Natural killer cell (primary cell): ENCODE results near the gene SLC39A9. TPM values are rescaled to one million over a fixed set of nuclear protein-coding genes. Genes with fewer than 3 reads are reported as not detected.

Source experiments
- ATAC-seq, 3 donors: fragments of 150-1000 bp in 2 of 3; fragments of 200-7000 bp in 1 of 3; cut with Tn5 transposase; 1 replicate in 1 of 3; 2 replicates in 2 of 3; pipeline ENCODE4 v1.10.0; 2021; ENCODE audit warnings: mild to moderate bottlenecking in 2 of 3, moderate library complexity in 2 of 3
- DNase-seq, 2 donors: peaks; one replicate each; pipeline versions ENCODE4 v3.0.0 to v3.0.0-alpha.2; 2013 to 2021; ENCODE audit warnings: mixed read lengths in 1 of 2
- H3K27ac ChIP-seq: one replicate; pipeline ENCODE4 v1.5.1; 2013; ENCODE audit warnings: mild to moderate bottlenecking, low read length
- H3K27me3 ChIP-seq: one replicate; pipeline ENCODE4 v1.6.1; 2013; ENCODE audit warnings: low read length; ENCODE audit not compliant: control insufficient read depth, insufficient read depth
- H3K36me3 ChIP-seq: one replicate; pipeline ENCODE4 v1.6.1; 2013; ENCODE audit warnings: low read length; ENCODE audit not compliant: control insufficient read depth, insufficient read depth
- H3K4me1 ChIP-seq: one replicate; pipeline ENCODE4 v1.6.1; 2013; ENCODE audit warnings: low read length; ENCODE audit not compliant: control insufficient read depth, insufficient read depth
- H3K4me3 ChIP-seq: one replicate; pipeline ENCODE4 v1.5.1; 2013; ENCODE audit warnings: low read length
- H3K9me3 ChIP-seq: one replicate; pipeline ENCODE4 v1.6.1; 2013; ENCODE audit warnings: low read length; ENCODE audit not compliant: control insufficient read depth, insufficient read depth
- H3K27ac Mint-ChIP-seq, 2 donors: one replicate each; pipeline ENCODE4 v1.8.0; 2022; ENCODE audit warnings: mild to moderate bottlenecking in 2 of 2, mixed read lengths in 2 of 2, moderate library complexity in 1 of 2
- H3K27me3 Mint-ChIP-seq, 2 donors: one replicate each; pipeline ENCODE4 v1.8.0; 2022; ENCODE audit warnings: low read depth in 2 of 2, mixed read lengths in 2 of 2
- H3K36me3 Mint-ChIP-seq: one replicate; pipeline ENCODE4 v1.8.0; 2022; ENCODE audit warnings: mixed read lengths
- H3K4me1 Mint-ChIP-seq, 2 donors: one replicate each; pipeline ENCODE4 v1.8.0; 2022; ENCODE audit warnings: mixed read lengths in 2 of 2
- H3K4me3 Mint-ChIP-seq: one replicate; pipeline ENCODE4 v1.8.0; 2022; ENCODE audit warnings: mild to moderate bottlenecking, moderate library complexity, mixed read lengths
- H3K9me3 Mint-ChIP-seq, 2 donors: one replicate each; pipeline ENCODE4 v1.8.0; 2022; ENCODE audit warnings: mixed read lengths in 2 of 2
- CTCF ChIP-seq: fragments of 200-600 bp; IDR thresholded peaks from one replicate; pipeline ENCODE4 v1.8.0; 2022; ENCODE audit warnings: antibody characterized with exemption
- WGBS: methylation state at CpG from one replicate; pipeline ENCODE4 v1.1.7; 2013; ENCODE audit warnings: missing lambda C conversion rate; ENCODE audit not compliant: insufficient coverage; 5-methylcytosine and 5-hydroxymethylcytosine counted together
- intact Hi-C: fragments of 100-400 bp; cut with micrococcal nuclease; formaldehyde crosslinking; loops from one replicate; pipeline ENCODE4 v1.14.2; 2022
- total RNA-seq, 4 donors: library from RNA; stranded (reverse); fragments of 120-200 nt in 1 of 4; gene quantifications; one replicate each; pipeline versions ENCODE4 v1.2.3 to v1.2.4, GENCODE V29; 2013 to 2022

The SLC39A9 gene, protein sequence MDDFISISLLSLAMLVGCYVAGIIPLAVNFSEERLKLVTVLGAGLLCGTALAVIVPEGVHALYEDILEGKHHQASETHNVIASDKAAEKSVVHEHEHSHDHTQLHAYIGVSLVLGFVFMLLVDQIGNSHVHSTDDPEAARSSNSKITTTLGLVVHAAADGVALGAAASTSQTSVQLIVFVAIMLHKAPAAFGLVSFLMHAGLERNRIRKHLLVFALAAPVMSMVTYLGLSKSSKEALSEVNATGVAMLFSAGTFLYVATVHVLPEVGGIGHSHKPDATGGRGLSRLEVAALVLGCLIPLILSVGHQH
- total RNA-seq: 10 to 100 TPM; 30.9 to 34.6 (median 33.0) TPM
- total RNA-seq (2013): 54.8 TPM

GRCh38 chr14:69398053-69398817 is at the start of gene SLC39A9, which contains the start of gene ERH:
Gene SLC39A9, plus strand, starts transcription at chr14:69398692. Its CDS starts 678 bp downstream, at chr14:69399370.
Gene ERH, minus strand, starts transcription at chr14:69398299. Its CDS starts 66 bp downstream, at chr14:69398233.
- peaks cover 46 to 54% of the 10 kb centered on the region in 2 donors for H3K4me1 Mint-ChIP-seq
- Histone ChIP-seq H3K4me1 (peaks cover 30% of the 10 kb centered on the region), H3K27me3 (no peaks in the 10 kb centered on the region), H3K27ac (peak within 1 kb of the TSS; percentile 93), H3K4me3 (peak within 1 kb of the TSS; percentile 69), H3K36me3 (peaks cover 24% of the 10 kb centered on the region), H3K9me3 (no peaks in the 10 kb centered on the region)
- H3K27ac Mint-ChIP-seq: peak within 1 kb of the TSS; percentile 100
- peaks cover 14% of the 10 kb centered on the region for H3K36me3 Mint-ChIP-seq
- H3K4me3 Mint-ChIP-seq: peak within 1 kb of the TSS; percentile 97
- TF ChIP-seq CTCF: no peak
- no peaks in the 10 kb centered on the region for H3K9me3 Mint-ChIP-seq
- WGBS: under 1% methylated on average over 53 of the region's 53 CpGs
- DNase-seq: peak; percentile 90 to 97
- ATAC-seq: peak; percentile 85 to 94 (median 88)
- no peaks in the 10 kb centered on the region for H3K27me3 Mint-ChIP-seq
- intact Hi-C loops: loop anchor here (5.0 kb wide), 2 partner anchors 246 to 1924 kb away; partner anchors contain the start of genes DCAF5 and SIPA1L1

DNA sequence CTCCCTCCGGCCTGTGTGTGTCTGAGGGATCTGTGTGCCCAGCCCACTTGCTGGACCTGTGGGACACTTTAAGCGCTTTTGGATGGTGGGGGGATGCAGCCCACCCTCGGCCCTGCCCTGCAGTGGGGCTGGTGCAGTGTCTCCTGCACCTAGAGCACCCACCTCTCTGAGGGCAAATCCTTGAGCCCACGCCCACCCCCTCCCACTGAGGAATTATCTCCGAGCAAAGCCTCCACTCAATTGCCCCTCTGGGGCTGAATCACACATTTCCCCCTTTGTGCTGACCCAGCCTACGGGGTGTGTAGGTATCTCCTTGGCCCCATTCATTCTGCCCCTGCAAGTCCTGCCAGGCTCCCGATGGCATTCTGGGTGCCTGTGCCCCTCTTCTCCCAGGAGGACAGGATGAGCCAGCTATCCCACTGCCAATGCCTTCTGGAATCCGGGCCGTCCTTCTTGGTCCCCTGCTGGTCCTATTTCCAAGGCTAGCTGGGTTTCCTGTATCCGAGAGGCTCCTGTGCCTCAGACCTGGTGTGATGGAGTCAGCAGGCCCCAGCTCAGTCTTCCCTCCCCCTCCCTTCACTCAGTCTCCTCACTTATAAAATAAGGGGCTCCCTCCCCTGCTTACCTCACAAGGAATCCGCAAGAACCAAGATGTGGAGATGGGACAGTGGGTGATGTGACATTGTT is 49.3 kb upstream of the SLC39A9 start:
- no peak overlapping the region for H3K4me3 Mint-ChIP-seq
- H3K9me3 Mint-ChIP-seq: no peaks in the 10 kb centered on the region
- peaks cover 0 to 10% of the 10 kb centered on the region in 2 donors for H3K27me3 Mint-ChIP-seq
- DNase-seq (no peak), ATAC-seq (no peak)
- 86% methylated on average over 11 of the region's 11 CpGs for WGBS
- Histone ChIP-seq H3K9me3 (no peaks in the 10 kb centered on the region), H3K36me3 (no peaks in the 10 kb centered on the region), H3K4me3 (no peak overlapping the region), H3K27ac (no peak overlapping the region), H3K4me1 (peaks cover 5% of the 10 kb centered on the region), H3K27me3 (no peaks in the 10 kb centered on the region)
- H3K36me3 Mint-ChIP-seq: no peaks in the 10 kb centered on the region
- no peak overlapping the region for H3K27ac Mint-ChIP-seq
- H3K4me1 Mint-ChIP-seq: peaks cover 2% of the 10 kb centered on the region in 2 donors
- intact Hi-C loops: no loop called here
- TF ChIP-seq CTCF: no peak

DNA sequence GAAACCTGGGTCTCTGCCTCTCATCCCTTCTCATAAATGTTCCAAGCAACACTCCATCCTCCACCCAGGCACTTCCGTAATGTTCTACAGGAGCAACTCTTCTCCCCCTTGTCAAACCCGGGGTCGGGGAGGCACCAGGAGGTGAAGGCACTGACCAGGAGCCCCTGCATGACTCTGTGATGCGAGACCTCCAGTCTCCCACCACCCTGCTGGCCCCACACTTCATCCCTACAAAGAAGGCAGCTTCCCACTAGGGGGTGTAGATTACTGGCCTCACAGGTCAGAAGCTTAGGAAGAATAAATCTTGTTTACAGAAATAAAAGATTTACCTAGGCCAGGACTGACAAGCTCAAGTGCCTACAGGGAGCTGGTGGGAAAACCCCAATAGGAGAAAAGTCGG is 47.6 kb upstream of the SLC39A9 start:
- H3K9me3 Mint-ChIP-seq: no peaks in the 10 kb centered on the region
- no peak for DNase-seq
- H3K4me3 Mint-ChIP-seq: no peak overlapping the region
- ATAC-seq: no peak
- no peak for TF ChIP-seq CTCF
- intact Hi-C loops: no loop called here
- H3K9me3 ChIP-seq: no peaks in the 10 kb centered on the region
- H3K4me1 ChIP-seq: peaks cover 14% of the 10 kb centered on the region
- H3K27me3 Mint-ChIP-seq: peaks cover 0 to 10% of the 10 kb centered on the region in 2 donors
- no peak overlapping the region for H3K27ac ChIP-seq
- no peaks in the 10 kb centered on the region for H3K36me3 ChIP-seq
- H3K27me3 ChIP-seq: no peaks in the 10 kb centered on the region
- no peak overlapping the region for H3K4me3 ChIP-seq
- peaks cover 8 to 9% of the 10 kb centered on the region in 2 donors for H3K4me1 Mint-ChIP-seq
- H3K27ac Mint-ChIP-seq: no peak overlapping the region
- 81% methylated on average over 5 of the region's 5 CpGs for WGBS
- H3K36me3 Mint-ChIP-seq: no peaks in the 10 kb centered on the region
